Measurements from ENCODE around the gene ATG5. TPM values are rescaled to one million over a fixed set of nuclear protein-coding genes. Genes with fewer than 3 reads are reported as not detected.

Gene ATG5
- total and polyA plus RNA-seq, 2 experiments from 2014 or later, result 31.6 to 48.2 TPM

DNA sequence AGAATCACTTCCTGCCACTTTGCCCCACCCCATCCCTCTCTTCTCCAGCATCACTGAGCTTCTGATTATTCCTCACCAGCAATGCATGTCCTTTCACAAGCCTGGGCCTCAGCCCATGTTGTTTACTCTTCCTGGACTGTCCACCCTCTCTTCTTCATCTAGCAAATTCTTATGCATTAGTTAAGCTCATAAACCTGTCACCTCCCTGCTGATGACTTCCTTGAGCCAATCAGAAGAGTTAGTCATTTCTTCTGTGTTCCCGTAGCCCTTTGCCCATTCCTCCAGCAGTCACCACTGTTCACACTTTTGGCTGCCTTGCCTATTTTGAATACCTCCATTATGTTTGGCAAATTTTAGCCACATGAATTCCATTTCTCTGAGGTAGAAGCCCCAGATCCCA, 30.8 kb upstream of the ATG5 start:
- no peaks in the 10 kb centered on the region for H3F3A ChIP-seq (replicated peaks; ENCODE audit: low read depth)
- ATAC-seq, result no peak
- no peak overlapping the region for H2AFZ ChIP-seq
- TF ChIP-seq ZNF331 (CRISPR knock-in tag; IDR thresholded peaks at IDR 0.05; ENCODE audit: low read depth) (no peak), STAT1 (IDR thresholded peaks at IDR 0.05; ENCODE audit: unreplicated experiment) (no peak), POLR2AphosphoS5 (IDR thresholded peaks at IDR 0.05; ENCODE audit: low read depth) (no peak), EZH2phosphoT487 (IDR thresholded peaks at IDR 0.05; ENCODE audit: unreplicated experiment) (no peak), NANOG (IDR thresholded peaks at IDR 0.05; ENCODE audit: borderline replicate concordance) (no peak), ZNF114 (CRISPR knock-in tag; IDR thresholded peaks at IDR 0.05) (no peak), EZH2 (IDR thresholded peaks at IDR 0.05; ENCODE audit: low read depth, unreplicated experiment) (no peak), JUNB (IDR thresholded peaks at IDR 0.05; ENCODE audit: unreplicated experiment) (no peak), CREB1 (CRISPR knock-in tag; IDR thresholded peaks at IDR 0.05; ENCODE audit: low read depth) (no peak)
- TF ChIP-seq, protein P1, sequence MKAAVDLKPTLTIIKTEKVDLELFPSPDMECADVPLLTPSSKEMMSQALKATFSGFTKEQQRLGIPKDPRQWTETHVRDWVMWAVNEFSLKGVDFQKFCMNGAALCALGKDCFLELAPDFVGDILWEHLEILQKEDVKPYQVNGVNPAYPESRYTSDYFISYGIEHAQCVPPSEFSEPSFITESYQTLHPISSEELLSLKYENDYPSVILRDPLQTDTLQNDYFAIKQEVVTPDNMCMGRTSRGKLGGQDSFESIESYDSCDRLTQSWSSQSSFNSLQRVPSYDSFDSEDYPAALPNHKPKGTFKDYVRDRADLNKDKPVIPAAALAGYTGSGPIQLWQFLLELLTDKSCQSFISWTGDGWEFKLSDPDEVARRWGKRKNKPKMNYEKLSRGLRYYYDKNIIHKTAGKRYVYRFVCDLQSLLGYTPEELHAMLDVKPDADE (IDR thresholded peaks at IDR 0.05), result no peak
- TF ChIP-seq, protein P2, sequence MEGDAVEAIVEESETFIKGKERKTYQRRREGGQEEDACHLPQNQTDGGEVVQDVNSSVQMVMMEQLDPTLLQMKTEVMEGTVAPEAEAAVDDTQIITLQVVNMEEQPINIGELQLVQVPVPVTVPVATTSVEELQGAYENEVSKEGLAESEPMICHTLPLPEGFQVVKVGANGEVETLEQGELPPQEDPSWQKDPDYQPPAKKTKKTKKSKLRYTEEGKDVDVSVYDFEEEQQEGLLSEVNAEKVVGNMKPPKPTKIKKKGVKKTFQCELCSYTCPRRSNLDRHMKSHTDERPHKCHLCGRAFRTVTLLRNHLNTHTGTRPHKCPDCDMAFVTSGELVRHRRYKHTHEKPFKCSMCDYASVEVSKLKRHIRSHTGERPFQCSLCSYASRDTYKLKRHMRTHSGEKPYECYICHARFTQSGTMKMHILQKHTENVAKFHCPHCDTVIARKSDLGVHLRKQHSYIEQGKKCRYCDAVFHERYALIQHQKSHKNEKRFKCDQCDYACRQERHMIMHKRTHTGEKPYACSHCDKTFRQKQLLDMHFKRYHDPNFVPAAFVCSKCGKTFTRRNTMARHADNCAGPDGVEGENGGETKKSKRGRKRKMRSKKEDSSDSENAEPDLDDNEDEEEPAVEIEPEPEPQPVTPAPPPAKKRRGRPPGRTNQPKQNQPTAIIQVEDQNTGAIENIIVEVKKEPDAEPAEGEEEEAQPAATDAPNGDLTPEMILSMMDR (conservative IDR thresholded peaks at IDR 0.05; ENCODE audit: low read depth in 2 of 2), result no peak
- TF ChIP-seq, protein P3, sequence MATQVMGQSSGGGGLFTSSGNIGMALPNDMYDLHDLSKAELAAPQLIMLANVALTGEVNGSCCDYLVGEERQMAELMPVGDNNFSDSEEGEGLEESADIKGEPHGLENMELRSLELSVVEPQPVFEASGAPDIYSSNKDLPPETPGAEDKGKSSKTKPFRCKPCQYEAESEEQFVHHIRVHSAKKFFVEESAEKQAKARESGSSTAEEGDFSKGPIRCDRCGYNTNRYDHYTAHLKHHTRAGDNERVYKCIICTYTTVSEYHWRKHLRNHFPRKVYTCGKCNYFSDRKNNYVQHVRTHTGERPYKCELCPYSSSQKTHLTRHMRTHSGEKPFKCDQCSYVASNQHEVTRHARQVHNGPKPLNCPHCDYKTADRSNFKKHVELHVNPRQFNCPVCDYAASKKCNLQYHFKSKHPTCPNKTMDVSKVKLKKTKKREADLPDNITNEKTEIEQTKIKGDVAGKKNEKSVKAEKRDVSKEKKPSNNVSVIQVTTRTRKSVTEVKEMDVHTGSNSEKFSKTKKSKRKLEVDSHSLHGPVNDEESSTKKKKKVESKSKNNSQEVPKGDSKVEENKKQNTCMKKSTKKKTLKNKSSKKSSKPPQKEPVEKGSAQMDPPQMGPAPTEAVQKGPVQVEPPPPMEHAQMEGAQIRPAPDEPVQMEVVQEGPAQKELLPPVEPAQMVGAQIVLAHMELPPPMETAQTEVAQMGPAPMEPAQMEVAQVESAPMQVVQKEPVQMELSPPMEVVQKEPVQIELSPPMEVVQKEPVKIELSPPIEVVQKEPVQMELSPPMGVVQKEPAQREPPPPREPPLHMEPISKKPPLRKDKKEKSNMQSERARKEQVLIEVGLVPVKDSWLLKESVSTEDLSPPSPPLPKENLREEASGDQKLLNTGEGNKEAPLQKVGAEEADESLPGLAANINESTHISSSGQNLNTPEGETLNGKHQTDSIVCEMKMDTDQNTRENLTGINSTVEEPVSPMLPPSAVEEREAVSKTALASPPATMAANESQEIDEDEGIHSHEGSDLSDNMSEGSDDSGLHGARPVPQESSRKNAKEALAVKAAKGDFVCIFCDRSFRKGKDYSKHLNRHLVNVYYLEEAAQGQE (IDR thresholded peaks at IDR 0.05; ENCODE audit: unreplicated experiment), result no peak
- TF ChIP-seq, protein P4, sequence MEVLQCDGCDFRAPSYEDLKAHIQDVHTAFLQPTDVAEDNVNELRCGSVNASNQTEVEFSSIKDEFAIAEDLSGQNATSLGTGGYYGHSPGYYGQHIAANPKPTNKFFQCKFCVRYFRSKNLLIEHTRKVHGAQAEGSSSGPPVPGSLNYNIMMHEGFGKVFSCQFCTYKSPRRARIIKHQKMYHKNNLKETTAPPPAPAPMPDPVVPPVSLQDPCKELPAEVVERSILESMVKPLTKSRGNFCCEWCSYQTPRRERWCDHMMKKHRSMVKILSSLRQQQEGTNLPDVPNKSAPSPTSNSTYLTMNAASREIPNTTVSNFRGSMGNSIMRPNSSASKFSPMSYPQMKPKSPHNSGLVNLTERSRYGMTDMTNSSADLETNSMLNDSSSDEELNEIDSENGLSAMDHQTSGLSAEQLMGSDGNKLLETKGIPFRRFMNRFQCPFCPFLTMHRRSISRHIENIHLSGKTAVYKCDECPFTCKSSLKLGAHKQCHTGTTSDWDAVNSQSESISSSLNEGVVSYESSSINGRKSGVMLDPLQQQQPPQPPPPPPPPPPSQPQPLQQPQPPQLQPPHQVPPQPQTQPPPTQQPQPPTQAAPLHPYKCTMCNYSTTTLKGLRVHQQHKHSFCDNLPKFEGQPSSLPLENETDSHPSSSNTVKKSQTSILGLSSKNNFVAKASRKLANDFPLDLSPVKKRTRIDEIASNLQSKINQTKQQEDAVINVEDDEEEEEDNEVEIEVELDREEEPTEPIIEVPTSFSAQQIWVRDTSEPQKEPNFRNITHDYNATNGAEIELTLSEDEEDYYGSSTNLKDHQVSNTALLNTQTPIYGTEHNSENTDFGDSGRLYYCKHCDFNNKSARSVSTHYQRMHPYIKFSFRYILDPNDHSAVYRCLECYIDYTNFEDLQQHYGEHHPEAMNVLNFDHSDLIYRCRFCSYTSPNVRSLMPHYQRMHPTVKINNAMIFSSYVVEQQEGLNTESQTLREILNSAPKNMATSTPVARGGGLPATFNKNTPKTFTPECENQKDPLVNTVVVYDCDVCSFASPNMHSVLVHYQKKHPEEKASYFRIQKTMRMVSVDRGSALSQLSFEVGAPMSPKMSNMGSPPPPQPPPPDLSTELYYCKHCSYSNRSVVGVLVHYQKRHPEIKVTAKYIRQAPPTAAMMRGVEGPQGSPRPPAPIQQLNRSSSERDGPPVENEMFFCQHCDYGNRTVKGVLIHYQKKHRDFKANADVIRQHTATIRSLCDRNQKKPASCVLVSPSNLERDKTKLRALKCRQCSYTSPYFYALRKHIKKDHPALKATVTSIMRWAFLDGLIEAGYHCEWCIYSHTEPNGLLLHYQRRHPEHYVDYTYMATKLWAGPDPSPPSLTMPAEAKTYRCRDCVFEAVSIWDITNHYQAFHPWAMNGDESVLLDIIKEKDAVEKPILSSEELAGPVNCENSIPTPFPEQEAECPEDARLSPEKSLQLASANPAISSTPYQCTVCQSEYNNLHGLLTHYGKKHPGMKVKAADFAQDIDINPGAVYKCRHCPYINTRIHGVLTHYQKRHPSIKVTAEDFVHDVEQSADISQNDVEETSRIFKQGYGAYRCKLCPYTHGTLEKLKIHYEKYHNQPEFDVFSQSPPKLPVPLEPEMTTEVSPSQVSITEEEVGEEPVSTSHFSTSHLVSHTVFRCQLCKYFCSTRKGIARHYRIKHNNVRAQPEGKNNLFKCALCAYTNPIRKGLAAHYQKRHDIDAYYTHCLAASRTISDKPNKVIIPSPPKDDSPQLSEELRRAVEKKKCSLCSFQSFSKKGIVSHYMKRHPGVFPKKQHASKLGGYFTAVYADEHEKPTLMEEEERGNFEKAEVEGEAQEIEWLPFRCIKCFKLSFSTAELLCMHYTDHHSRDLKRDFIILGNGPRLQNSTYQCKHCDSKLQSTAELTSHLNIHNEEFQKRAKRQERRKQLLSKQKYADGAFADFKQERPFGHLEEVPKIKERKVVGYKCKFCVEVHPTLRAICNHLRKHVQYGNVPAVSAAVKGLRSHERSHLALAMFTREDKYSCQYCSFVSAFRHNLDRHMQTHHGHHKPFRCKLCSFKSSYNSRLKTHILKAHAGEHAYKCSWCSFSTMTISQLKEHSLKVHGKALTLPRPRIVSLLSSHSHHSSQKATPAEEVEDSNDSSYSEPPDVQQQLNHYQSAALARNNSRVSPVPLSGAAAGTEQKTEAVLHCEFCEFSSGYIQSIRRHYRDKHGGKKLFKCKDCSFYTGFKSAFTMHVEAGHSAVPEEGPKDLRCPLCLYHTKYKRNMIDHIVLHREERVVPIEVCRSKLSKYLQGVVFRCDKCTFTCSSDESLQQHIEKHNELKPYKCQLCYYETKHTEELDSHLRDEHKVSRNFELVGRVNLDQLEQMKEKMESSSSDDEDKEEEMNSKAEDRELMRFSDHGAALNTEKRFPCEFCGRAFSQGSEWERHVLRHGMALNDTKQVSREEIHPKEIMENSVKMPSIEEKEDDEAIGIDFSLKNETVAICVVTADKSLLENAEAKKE (CRISPR knock-in tag; IDR thresholded peaks at IDR 0.05), result no peak
- Mint-ChIP-seq H3K9me3 (no peaks in the 10 kb centered on the region; the same call in 2 of the 3 replicates), H3K27me3 (ENCODE audit: insufficient read depth, low read depth, poor library complexity) (peaks cover 6% of the 10 kb centered on the region), H3K4me3 (no peak overlapping the region), H3K27ac (no peak overlapping the region), H3K4me1 (peaks cover 11% of the 10 kb centered on the region), H3K36me3 (ENCODE audit: low read depth) (peaks cover 2% of the 10 kb centered on the region; the same call in 1 of the 3 replicates)
- peaks cover 1% of the 10 kb centered on the region; the same call in 1 of the 2 replicates for H3K4me1 ChIP-seq (ENCODE audit: insufficient read depth)
- H3K79me2 ChIP-seq (replicated peaks; ENCODE audit: insufficient read depth), result no peaks in the 10 kb centered on the region
- no peaks in the 10 kb centered on the region for H3K36me3 ChIP-seq (ENCODE audit: insufficient read depth)
- no peak overlapping the region for H3K4me2 ChIP-seq
- no peak overlapping the region for H3K27ac ChIP-seq (ENCODE audit: low read depth)
- no peak for DNase-seq (ENCODE audit: low spot score)
- peaks cover 7% of the 10 kb centered on the region for H3K27me3 ChIP-seq (ENCODE audit: insufficient read depth)
- H3K4me3 ChIP-seq, result no peak overlapping the region
- H3K9me2 ChIP-seq (ENCODE audit: insufficient read depth), result no peaks in the 10 kb centered on the region; the same call in 1 of the 2 replicates
- H4K20me1 ChIP-seq (replicated peaks; ENCODE audit: insufficient read depth), result no peaks in the 10 kb centered on the region
